Subcutaneous adipose tissue (tissue), 4 donors: ENCODE results near the gene GALNT5. TPM values are rescaled to one million over a fixed set of nuclear protein-coding genes. Genes with fewer than 3 reads are reported as not detected.

Experiments
- CTCF ChIP-seq: fragments of 450-650 bp; IDR thresholded peaks from one replicate; pipeline ENCODE4 v1.5.1; 2016; ENCODE audit warnings: low read depth, mild to moderate bottlenecking, control low read depth, antibody characterized with exemption, moderate library complexity
- total RNA-seq, 4 donors: library from RNA; depleted of rRNA; stranded (reverse); fragments of >200 nt; gene quantifications; one replicate each; pipeline ENCODE4 v1.1.0, GENCODE V29; 2016

The GALNT5 gene
- total RNA-seq, 4 donors from 2014 or later, result under 0.01 to 0.17 (median 0.08) TPM

GRCh38 chr2:157260533-157261198 lies 3.2 kb downstream of the GALNT5 start:
- no peak for TF ChIP-seq CTCF

DNA sequence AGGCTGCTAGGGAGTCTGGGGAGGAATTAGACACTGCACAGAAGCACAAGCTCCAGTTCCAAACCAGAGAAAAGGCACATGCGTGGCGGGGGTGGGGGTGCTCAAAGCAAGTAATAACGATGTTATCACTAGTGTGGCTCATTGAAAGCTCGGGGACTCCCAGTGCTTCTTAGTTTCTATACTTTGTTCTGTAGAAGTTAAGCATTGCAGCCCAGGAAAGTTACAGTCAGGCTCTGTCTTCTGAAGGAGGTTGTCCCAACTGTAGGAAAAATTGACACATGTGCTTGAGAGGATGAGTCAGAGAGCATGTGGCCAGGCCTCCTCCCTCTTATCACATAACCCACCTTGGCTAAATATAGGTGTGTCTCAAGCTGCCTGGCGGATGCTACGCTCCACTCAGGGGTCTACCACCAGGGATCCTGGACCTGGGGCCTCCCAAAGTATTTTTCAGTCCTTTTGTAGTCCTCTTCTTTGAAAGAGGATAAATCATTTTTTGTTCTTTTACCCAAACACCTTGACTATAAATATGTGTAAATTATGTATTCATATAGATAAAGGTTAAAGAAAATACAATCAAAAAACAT lies 3.8 kb downstream of the GALNT5 start:
- no peak for TF ChIP-seq CTCF

DNA sequence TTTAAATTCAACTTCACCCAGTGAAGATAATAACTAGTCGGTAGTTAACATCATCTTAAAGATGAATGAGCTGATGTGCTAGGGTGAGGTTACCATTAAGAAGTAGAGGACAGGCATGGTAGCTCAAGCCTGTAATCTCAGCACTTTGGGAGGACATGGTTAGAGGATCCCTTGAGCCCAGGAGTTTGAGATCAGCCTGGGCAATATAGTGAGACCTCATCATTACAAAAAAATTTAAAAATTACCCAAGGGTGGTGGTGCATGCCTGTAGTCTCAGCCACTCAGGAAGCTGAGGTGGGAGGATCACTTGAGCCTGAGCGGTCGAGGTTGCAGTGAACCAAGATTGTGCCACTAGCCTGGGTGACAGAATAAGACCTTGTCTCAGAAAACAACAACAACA lies 4.7 kb downstream of the GALNT5 start:
- no peak for TF ChIP-seq CTCF

DNA sequence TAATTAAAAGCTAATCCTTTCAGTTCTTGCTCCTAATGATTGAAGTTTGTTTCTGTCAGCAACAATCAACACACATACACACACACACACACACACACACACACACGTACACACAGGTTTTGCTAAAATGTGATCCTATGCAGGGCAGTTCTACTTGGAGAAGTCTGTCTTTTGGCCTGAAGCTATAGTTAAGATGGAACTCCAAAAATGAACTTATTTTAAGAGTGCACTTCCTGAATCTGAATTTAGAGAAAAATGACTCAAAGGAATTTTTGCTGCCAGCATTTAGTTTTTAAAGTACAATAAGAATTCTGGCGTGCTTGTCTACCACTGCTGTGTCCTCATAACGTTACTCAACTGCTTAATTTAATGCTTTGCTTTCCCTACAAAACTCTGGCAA lies 6.6 kb downstream of the GALNT5 start:
- no peak for TF ChIP-seq CTCF

DNA sequence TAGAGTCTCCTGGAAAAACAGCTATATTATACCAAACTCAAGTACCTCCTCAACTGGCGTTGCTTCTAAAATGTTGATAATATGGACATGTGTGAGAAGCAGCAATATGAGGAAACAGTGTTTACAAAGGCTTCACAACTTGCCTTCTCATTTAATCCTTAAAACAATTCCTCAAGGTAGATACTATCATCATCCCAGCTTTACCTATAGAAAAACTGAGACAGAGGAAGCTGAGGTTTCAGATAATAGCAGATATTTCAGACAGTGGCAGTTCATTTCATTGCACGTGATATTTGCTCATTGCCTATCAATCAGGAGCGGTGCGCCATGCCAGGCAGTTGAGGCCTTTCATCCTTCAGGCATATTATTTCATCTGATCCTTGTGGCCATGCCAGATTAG lies 8.3 kb downstream of the GALNT5 start:
- no peak for TF ChIP-seq CTCF

GRCh38 chr2:157267476-157267875 lies 10.0 kb downstream of the GALNT5 start:
- no peak for TF ChIP-seq CTCF

DNA sequence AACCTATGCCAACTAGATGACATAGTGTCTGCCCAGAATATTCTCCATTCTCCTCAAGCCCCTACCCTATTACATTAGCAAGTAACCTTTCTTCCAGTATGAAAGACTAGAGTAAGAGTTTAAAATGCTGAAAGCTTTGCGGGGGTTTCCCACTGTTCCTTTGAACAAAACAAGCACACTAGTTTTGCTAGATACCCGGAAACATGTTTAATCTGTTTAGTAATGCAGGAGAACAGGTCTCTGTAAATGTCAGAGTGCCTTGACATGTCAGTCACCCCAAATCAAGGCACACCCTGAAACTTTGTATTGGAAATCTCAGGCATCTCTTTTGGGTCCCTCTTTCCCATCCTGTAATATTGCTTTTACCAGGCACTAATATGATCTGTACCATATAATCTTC lies 11.6 kb downstream of the GALNT5 start:
- TF ChIP-seq CTCF, result no peak
